ENCODE measurements around the gene TMPRSS3.

The TMPRSS3 gene

DNA sequence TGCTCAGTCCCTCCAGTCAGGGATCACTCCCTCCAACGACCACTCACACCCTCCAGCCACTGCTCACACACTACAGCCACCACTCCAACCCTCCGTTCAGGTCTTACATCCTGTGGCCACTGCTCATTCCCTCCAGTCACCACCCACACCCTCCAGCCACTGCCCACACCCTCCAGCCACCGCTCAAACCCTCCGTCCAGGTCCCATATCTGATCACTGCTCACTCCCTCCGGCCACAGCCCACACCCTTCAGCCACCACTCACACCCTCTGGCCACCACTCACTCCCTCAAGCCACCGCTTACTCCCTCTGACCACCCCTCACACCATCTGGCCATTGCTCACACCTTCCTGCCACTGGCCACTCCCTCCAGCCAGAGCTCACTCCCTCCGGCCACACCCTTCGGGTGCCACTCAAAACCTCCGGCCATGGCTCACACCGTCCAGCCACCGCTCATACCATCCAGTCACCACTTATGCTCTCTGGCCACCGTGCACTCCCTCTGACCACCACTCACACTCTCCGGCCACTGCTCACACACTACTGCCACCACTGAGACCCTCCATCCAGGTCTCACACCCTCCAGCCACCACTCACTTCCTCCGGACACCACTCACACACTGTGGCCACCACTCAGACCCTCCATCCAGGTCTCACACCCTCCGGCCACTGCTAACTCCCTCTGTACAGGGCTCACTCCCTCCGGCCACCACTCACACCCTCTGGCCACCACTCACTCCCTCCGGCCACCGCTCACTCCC is 24.8 kb downstream of the TMPRSS3 start:
- DNase-seq: no peak

DNA sequence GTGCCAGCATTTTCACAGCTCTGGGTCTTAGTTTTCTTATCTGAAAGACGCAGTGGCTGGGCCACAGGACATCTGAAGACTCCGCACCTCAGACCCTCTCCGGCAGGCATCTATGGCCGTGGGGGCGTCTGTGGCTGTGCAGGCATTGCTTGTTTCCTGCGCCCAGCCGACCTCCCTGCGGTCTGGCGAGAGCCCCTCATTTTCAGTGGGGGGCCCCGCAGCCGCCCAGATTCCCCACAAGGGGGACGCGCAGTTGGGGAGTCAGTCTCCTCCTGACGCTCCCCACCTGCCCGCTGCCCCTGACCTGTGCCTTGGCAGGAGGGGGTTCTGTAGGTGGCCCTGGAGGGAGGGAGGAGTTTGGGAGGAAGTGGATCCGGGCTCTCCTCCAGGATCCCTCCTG is 26.0 kb downstream of the TMPRSS3 start:
- no peak for DNase-seq

DNA sequence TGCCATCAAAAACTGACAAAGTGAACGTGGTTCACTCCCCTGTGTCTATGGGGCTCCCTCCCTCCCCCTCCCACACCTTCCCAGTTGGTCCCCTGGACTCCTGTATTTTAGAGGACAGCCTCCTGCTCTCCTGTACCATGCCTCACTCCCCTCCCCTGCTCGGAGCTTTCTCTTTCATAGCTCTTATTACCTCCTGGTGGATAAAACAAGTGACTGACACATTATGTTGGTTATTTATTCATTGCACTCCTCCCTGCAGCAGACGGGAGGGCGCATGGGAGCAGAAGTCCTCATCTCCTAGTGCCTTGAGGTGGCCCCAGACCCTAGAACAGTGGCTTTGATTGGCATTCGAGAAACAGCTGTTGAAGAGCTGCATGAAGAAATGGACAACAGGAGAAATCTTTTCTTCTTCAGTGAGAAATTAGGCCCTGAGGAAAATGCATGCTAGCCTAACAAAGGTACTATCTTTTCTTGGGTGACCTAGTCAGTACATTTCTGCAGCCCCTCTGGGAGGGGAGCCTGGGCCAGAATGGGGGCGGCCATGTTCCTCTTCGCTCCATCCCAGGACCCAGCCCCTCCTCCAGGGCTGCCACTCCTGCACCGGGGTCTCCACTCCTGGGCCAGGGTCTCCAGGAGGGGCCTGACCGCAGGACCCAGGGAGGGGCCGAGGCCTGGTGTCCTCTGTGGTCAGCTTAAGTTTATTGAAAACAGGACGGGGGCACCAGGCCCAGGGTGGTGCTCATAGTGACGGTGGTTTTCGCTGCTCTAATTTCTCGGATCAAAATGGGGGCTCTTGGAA is 28.3 kb downstream of the TMPRSS3 start:
- no peak for DNase-seq

DNA sequence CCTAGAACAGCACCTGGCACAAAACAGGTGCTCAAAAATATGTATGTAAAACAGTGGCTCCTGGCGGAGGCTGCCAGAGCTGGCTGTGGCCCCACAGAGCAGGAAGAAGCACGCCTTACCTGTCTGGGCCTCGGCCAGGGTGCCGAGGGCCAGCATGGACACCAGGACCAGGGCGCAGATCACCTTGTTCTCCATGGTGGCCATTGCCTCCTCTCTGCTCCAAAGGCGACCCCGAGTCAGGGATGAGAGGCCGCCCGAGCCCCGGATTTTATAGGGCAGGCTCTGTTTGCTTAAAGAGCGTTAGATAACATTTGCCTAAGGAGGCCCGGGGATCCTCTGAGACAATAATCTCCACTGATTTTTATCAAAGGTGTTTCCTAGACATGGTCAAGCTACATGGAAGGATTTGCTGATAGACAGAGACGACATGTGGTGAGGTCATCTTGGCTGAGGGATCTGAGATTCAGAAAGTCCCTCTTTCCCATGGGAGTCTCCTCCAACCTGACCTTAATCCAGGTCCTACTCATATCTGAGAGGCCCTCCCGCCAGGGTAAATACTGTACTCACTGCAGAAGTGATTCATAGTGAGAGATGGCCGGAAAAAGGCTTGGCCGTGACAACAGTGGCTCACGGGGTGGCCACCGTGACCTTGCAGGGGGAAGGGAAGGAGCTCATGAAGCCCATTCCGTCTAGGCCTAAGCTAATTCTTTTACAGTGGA is 29.4 kb downstream of the TMPRSS3 start, which contains the start of gene TFF1:
Gene TFF1 (minus strand): TSS at position 244 of the 719 bp plus-strand sequence. CDS start 40 bp downstream, at position 204.
- no peak for DNase-seq

DNA sequence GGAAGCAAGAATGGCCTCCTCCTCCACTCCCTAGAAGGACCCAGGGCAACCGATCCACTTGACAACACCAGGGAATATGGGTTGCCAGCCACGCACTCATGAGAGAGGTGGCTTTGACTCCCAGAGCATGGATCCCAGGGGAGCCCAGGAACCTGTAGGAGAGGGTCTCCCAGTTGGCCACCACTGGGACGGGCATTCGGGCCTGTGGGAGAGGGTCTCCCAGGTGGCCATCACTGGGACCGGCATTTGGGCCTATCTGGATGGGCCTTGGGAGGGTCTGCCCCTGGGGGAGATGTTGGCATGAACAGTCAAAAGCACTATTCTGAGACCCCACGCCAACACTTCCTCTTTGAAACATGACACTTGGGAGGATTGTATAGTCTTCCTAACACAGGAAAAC is 30.1 kb downstream of the TMPRSS3 start:
- DNase-seq: no peak

DNA sequence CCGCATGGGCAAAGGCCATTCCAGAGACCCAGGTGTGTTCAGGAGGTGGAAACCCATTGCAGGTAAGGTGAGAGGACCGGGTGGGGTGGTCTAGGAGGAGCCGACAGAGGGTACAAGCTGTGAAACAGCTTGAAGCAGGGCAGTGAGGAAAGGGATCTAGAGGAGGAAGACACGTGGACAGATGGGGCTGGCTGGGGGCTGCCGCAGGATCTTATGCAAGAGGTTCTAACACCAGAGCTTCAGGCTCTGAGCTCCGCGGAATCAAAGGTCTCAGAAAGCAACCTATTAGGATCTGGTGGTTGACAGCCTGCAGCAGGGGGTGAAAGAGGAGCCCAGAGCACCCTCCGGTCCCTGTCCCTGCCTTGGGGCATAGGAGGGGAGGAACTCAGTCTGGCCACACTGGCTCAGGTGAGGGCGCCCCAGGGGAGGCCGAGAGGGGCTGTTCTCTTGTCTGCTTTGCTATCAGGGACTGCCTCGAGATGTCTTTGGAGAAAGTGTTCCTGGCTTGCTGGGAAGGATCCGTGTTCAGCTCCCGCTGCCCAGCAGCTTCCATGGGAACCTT is 31.5 kb downstream of the TMPRSS3 start:
- DNase-seq: no peak

DNA sequence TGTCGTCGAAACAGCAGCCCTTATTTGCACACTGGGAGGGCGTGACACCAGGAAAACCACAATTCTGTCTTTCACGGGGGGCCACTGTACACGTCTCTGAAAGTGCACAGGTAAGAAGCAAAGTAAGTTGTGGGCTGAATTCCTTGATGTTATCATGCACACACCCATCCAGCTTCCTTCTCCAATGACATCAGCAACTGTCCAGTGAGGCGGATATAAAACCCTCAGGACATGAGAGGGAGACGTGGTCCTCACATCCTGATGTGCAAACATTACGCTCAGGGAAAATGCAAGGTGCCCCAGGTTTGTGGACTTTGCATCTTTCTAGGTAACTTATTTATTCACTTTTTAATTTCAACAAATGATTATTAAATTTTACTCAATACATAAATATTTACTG is 32.5 kb downstream of the TMPRSS3 start:
- DNase-seq: no peak

DNA sequence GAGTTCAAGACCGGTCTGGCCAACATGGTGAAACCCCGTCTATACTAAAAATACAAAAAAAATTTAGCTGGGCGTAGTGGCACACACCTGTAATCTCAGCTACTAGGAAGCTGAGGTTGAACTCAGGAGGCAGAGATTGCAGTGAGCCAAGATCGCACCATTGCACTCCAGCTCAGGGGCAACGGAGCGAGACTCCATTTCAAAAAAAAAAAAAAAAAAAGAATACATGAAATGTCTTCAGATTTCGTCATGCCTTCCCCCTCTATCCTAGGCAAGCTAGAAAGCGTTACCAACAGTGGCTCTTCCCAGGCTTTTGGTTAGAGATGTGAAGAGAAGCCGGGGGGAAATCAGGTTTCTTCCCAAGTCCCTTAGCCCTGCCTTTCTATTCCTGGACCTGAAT is 33.2 kb downstream of the TMPRSS3 start:
- no peak for DNase-seq

DNA sequence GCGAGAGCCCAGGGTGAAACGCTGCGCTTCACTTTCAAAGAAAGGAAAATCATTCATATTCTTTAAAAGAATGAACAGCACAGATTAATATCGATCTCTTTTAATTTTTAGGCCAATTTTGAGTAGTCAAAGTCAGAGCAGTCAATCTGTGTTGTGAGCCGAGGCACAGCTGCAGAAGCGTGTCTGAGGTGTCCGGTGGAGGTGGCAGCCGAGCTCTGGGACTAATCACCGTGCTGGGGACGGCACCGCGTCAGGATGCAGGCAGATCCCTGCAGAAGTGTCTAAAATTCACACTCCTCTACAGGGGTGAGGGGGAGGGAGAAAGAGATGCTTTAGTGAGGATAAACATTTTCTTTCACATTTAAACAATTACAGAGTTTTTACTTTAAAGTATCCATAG is 33.7 kb downstream of the TMPRSS3 start:
- no peak for DNase-seq

DNA sequence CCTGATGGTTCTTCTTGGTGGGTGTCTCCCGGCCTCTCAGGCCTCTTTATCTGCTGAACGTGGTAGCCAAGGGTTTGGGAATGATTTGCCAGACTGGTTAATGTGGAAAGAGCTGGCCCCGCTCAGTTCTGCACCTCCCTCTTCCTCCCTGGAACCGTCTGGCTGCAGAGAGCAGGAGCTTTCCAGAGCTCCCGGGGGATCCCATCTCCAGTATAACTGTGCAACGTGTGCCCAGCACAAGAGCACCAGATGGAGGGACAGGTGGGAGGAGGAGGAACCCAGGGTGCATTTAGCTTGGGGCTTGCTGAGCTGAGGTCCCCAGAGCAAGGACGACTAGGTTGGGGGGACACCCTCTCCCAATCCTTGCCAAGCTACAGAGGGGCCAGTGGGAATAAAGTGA is 34.6 kb downstream of the TMPRSS3 start:
- no peak for DNase-seq

DNA sequence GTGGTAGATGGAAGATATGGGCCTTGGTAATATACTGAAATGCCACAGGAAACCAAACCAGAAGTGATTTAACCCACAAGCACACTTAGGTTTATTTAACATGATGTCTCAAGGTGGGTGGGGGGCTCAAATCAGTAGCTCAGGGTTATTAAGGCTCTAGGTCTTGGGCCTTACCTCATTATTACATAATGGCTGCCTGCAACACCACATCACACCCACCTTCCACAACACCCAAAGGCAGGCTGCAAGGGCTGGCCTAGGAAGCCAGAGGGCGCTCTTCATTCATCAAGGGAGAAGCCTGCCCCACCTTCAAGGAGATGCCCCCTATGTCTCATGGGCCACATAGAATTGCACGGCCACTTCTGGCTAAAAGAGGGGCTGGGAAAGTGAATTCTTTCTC is 35.5 kb downstream of the TMPRSS3 start:
- no peak for DNase-seq

DNA sequence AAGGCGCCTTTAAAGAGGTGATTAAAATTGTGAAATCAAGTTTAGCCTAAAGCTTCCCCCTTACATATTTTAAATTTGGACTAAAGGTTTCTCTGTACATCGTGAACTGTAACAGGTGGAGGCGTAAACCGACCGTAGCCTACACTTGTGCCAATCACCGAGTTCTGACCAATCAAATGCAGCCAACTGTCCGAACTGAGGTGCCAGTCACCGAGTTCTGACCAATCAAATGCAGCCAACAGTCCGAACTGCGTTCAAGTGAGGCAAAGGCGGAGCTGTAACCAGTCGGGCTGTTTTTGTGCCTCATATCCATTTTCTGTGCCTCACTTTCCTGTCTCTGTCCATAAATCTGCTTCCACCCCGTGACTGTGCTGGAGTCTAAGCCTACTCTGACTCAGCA is 36.9 kb downstream of the TMPRSS3 start:
- DNase-seq: no peak

DNA sequence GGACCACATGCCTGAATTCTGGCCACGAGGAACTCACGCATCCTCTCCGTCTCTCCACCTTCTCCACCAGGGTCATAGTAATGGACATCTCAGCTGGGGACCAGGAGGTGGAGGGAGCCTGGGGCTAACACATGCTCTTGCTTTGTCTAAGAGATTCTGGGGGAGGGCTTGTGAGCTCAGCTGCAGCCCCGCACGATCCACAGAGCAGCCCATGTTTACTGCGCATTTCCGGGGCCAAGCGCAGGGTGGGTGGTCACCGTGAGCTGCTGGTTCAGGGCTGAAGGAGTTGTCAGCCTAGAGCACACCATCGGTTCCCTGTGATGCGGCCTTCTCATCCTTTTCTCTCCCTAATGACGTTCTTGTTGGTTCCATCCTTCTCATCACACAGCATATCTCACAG is 37.6 kb downstream of the TMPRSS3 start:
- DNase-seq: no peak

DNA sequence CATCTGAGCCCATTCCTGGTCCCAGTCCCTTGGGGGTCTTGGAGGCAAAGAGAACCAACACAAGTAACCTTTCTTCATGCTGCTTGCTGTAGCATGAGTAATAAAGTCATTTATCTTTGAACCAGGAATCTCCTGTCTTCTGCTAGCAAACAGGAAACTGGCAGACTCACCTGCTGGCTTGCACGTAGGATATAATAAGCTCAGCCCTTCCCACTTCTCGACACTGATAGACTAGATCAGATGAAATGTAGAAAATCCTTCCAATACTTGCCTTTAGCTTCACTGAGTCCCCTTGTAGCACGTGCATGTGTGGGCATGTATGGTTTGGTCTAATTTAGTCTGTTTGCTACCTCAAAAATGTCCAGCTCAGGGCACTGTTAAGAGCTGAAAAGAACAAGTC is 38.5 kb downstream of the TMPRSS3 start:
- DNase-seq: no peak

DNA sequence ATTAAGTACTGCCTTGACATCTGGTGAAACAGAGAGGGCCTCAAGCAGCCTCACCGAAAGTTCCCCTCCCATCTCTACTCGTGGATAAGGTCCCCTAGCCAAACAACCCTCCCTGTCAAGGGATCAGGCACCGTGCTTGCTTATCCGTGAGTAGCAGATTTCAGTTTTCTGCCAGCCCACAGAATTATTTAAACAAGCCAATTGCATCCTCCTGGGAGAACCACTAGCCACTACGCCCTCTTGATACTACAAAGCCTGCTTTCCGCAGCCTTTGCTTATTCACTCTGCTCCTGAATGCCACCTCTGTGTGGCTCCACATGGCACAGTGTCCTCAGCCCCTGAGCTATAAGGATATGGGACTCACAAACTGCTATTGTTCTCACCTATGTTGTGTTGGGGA is 39.2 kb downstream of the TMPRSS3 start:
- no peak for DNase-seq

DNA sequence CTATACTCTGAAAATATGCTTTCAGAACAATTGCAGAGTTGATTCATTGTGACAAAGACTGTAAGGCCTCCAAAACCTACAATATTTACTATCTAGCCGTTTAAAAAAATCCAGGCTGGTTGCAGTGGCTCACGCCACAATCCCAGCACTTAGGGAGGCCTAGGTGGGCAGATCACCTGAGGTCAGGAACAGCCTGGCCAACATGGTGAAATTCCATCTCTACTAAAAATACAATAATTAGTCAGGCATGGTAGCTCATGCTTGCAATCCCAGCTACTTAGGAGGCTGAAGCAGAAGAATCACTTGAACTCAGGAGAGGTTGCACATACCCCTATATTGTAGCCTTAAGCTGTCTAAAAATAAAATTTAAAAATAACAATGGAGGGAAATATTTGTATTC is 39.8 kb downstream of the TMPRSS3 start:
- DNase-seq: no peak

DNA sequence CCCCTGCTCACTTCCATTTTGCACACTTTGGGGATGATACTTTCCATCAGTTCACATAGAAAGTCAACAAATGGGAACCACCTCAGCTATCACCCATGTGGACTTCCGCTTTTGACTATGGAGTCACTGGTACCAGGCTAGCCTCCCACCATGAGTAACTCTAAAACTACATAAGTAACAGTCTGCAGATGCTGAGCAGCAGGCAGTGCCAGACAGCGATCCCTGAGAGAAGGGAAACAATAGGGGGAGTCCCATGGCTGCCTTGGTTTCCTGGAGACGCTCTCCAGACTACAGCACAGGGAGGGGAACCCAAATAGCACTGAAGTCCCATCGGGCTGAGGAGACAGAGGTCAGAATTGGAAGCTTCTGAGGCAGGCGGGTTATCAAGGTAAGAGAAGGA is 42.2 kb downstream of the TMPRSS3 start:
- no peak for DNase-seq

DNA sequence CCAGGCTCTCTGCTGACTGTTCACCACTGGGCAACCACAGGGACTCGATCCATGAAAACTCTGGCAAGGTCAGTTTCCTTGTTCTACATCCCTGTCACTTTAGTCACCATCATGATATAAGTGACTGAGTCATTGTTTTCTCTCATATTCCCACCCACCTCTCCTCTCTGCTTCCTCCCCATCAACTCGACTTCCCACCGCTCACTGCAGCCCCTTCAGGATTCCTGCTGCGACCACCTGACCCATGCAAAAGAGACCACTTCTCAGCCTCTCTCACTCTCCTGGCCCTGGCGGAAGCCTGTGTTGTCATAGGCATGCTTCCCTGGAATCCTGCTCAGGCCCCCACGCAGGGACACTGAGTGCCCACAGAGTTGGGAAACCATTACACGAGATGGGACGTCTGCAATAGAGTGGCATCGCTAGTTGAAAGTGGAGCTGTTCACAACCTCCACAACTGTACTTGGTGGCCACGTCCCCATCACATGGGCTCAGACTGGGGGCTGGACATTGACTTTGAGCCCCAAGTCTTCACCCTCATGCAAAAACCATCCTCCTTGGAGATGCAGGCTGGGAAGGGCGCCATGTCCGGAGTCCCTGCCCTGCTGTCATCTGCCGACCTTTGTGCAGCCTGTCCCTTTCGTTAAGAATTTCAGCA is 43.3 kb downstream of the TMPRSS3 start:
- DNase-seq: no peak

DNA sequence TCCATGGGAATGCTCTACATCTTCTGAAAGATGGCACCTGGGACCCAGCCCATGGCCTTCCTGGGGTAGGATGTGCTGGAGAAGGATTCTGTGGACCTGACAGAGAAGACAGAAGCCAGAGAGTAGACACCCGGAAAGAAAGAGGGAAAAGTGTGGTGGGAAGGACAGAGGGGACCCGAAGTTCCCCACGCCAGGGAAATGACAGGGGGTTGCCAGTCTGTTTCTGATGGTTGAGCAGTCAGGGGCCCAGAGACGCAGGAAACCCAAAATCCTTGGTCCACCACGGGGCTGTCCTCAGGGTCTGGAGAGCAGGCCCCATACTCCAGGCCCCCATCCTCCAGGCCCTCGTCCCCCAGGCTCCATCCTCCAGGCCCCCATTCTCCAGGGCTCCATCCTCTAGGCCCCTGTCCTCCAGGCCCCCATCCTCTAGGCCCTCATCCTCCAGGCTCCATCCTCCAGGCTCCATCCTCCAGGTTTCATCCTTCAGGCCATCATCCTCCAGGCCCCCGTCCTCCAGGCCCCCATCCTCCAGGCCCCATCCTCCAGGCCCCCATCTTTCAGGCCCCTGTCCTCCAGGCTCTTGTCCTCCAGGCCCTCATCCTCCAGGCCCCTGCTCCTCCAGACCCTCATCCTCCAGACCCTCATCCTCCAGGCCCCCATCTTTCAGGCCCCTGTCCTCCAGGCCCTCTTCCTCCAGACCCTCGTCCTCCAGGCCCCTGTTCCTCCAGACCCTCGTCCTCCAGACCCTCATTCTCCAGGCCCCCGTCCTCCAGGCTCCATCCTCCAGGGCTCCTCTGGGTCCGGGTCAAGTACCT is 44.0 kb downstream of the TMPRSS3 start:
- no peak for DNase-seq

DNA sequence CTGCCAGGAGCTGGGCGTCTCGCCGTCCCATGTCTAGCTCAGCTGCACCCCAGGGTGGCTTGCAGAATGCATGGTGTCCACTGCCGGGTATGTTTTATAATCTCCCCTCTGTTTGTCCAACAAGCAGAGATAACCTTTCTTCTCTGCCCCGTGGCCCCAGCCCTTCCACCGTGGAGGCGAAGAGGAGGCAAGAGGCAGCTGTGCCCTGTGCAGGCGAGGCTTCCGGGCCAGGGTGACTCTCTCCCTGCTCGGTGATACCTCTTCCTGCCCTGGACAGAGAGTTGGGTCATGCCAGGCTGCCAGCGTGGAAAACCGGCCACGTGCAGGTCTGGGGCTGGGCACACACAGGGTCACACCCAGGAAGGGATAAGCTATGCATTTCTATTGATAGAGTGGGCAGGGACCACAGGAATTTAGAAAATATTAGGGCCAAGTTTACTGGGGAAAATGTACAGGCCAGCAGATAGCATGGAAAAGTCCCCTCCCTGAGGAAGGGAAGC is 44.9 kb downstream of the TMPRSS3 start, which contains the start of gene TFF2:
Gene TFF2 (minus strand): TSS at position 68 of the 500 bp plus-strand sequence. CDS start 37 bp downstream, at position 31.
- no peak for DNase-seq

DNA sequence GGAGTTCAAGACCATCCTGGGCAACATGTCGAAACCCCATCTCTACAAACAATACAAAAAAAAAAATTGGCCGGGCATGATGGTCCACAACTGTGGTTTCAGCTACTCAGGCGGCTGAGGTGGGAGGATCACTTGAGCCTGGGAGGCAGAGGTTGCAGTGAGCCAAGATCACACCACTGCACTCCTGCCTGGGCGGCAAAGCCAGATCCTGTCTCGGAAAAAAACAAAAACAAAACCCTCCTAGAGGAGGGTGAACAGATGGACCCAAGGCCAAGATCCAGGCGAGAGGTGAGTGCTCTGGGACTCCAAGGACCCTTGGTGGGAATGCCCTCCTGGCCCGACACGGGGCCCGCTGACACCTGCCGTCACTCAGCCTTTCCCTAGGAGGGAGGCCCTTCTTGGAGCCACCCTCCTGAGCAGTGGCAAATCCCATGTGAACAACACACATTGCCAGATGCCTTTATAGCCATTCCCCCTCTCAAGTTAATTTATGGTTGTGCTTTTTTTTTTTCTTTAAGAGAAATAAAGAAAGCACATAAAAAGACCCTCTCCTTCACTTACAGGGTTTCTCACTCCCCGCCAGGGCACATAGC is 45.4 kb downstream of the TMPRSS3 start:
- no peak for DNase-seq

All from T-helper 9 cell (primary cell).